DMS114 treated with DMSO at 0.1 percent for 48 hours (cell line): ENCODE results near the gene TAF1B.
A peak's percentile ranks its signal among the peaks of the same experiment; 100 is the strongest.

Experiments
- DNase-seq: peaks from one replicate; lab custom pipeline; 2025; ENCODE audit not compliant: unreplicated experiment; lab: John Stamatoyannopoulos, UW

The TAF1B gene

GRCh38 chr2:9843229-9844035, at the start of gene TAF1B:
Gene TAF1B, plus strand, starts transcription at chr2:9843474. Its CDS starts 68 bp downstream, at chr2:9843542.
- peak; percentile 93 for DNase-seq

- DNase-seq = no peak
These were observed 49.2 kb upstream of the TAF1B start for GRCh38 chr2:9793918-9794717.

DNA sequence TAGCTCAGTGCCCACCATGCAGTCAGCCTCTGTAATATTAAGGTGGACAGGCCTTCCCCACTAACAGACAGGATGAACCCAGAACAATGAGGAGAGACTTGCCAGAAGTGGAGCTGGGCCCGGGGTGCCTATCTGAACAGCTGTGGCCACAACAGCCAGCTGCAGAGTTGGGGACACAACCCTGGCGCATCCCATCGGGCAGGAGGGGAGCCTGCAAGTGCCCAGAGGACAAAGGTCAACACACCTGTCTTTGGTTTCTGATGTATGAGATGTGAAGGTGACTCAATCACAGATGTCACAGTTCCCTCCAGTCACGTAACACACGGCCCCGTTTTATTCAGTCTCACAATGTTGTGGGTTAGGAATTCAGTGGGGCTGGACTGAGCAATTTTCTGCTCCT, 48.2 kb upstream of the TAF1B start:
- DNase-seq = no peak

GRCh38 chr2:9796056-9797010, 46.9 kb upstream of the TAF1B start:
- no peak for DNase-seq

DNA sequence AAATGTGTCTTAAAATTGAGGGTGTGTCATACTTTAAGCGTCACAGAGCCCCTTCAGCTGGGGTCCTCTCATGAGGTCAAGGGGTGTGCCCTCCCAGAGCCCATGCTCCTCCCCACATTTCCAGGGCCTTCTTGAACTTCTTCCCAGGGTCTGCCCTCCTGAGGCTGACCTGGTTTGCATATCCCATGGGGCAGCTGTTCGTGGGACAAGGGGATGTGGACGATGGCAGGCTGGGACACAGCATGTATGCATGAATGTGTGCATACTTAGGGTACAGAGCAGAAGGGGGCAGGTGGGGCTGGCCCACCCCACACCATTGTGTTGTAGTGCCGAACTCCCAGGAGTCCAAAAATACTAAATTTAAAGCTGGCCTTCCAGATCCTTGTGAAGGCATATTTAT, 46.2 kb upstream of the TAF1B start:
- DNase-seq = no peak

DNA sequence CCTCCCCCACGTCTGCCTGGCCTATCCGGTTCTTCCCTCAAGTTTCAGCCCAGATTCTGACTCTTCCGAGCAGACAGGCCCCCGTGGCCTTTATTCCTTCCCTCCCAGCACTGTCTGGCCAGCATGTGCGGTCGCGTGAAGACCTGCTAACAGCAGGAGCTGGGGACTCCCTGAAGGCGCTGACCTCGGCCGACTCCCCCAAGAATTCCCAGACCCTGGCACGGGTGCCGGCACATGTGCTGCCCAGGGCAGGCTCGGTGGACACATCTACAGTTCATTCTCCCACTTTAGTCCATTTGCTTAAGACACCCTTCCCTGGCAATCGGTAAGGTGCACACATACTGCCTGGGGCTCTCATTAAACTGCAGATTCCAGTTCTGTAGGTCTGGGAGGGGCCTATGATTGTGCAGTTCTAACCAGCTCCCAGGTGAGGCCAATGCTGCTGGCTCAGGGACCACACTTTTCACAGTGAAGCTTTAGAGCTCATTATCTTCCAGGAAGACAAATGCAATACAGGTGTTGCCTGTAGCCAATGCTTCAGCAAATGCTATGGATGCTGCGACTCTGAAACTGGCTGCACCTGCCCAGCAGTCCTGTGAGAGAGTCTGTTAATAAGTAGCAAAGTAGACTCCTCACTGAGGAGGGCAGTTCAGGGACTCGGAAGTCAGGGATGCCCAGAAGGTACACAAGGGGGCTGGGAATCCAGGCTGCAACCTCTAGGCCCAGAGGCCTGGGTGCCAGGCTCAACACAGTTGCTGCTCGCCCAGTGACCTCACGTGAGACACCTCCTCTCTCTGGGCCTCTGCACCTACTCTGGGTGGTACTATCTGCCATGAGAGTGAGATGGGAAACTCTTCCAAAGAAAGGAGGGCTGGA, 45.4 kb upstream of the TAF1B start:
- DNase-seq = no peak

- no peak for DNase-seq
These were observed 44.2 kb upstream of the TAF1B start for GRCh38 chr2:9799011-9799596.

- DNase-seq = peak; percentile 56
These were observed 43.3 kb upstream of the TAF1B start for GRCh38 chr2:9799729-9800632.

DNA sequence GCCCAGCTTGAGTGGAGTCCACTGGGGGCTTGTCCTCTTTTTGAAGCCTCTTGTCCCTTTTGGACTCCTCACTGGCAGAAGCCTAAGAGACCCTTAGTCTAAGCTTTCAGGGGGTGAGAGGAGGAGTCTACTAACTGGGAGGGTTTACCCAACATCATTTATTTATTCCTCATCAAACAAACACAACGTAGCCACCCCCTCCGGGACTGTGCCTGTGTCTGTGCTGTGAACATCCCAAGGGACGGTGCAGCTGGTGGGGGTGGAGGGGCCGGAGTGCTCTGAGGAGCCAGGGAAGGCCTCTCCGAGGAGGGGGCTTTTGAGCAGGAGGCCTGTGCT, 42.7 kb upstream of the TAF1B start:
- DNase-seq = no peak

DNA sequence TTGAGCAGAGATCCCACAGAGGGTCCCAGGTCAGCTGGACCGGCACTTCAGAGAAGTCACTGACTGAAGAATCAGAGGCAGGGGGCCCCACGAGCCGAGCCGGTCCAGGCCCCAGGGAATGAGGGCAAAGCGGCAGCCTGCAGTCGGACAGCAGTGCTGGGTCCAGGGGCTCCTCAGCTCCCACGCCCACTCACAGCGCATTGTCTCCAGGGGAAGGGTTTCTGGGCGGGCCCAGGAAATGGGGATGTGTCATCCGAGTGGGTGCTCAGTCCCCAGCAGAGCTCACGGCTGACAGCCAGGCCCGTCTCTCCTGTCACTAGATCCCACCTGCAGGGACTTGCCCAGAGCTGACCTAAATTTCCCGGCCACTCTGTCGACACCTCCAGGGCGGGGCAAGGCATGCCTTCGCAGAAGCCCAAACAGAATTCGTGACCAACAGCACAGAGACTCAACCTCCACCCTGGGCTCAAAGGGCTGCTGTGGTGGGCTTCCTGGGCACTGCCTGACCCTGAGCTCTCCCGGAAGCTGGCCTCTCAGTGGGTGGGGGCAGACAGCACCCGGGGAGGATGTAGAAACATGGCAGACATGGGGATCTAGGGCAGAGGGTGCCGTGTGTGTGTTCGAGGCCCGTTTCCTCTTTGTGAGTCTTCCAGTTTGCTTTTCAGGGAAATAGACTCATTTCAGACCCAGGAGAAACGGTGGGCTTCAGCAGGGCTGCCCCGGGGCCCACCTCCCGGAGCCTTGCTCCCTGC, 42.1 kb upstream of the TAF1B start:
- no peak for DNase-seq

- no peak for DNase-seq
These were observed 40.7 kb upstream of the TAF1B start for GRCh38 chr2:9802576-9802993.

DNA sequence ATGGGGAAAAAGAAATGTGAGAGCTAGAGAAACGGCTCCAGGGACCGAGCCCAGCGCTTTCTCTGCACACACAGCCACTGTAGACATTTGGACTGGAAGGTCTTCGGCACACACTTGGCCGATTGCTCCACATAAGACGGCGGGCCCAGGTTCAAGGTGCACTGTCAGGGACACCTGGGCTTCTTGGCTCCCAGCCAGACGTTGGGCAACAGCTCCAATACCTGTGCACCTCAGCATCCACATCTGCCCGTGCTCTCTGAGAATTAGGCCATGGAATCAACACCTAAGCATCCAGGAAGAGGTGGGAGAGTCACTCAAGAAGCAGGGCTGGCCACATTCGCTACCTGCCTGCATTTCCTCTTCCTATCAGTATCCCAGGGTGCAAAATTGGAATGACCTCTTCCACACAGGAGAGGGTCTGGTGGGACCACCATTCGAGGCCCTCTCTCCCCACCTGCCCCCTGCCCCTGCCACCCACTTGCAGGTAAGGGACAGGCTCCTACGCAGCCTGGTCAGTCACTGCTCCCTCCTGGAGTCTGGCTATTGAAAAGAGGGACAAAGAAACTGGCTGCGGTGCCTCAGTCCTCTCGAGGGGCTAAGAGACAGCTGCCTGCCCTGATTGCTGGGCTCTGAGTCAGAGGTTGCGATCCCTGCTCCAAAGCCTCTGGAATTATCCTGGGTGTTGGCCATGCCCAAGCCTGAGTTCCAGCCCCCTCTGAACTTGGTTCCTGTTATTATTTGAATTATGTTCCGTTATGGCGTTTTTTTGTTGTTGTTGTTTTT, 40.1 kb upstream of the TAF1B start:
- no peak for DNase-seq

DNA sequence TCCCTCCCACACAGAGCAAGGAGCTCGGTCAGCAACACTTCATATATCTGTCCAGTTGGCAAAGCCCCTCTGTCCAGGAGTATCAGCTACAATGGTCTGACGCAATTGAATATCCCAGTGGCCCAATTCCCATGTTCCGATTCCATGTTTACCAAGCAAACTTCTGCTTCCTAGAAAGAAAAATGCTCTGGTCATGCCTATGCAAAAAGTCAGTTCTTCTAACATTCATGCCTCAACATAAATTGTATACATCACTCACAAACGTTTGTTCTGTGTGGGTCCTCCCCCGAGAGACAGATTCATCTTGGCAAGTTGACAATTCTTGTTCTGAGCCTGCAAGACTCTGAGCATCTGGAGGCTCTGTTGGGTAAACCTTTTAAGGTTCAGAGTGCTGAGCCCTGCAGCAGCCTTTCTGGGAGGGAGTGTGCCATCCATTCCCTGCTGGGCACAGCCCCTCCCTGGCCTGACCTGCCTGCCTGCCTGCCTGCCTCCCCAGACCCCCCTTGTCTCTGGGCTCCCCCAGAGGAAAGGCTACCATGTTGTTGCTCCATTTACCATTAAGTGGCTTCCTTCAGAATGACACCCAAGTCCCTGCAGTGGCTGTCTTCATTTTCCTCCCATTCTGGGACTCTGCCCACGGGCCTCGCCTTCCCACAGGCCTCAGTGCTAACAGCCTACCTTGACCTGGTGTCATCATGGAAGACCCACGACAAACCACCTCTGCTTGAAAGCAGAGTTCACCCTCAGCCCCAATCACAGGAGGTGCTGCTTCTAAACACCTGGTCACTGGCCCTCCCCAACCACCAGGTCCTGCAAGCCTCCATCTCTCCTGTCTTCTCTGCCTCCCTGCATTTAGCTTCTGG, 37.6 kb upstream of the TAF1B start:
- DNase-seq = no peak

DNA sequence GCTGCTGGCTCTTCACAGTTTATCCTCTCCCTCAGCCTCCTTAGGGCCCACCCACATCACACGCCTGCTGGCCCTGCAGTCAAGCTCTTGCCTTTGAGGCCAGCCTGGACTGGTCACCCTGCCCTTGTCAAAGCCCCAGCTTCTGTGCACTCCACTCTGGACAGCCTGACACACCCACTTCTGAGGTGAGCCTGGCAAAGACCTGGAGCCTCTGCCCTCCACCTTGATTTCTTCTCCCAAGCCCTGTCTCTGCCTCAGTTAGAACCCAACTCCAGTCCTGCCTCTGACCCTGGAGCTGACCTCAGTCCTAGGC, 37.0 kb upstream of the TAF1B start:
- DNase-seq = no peak

DNA sequence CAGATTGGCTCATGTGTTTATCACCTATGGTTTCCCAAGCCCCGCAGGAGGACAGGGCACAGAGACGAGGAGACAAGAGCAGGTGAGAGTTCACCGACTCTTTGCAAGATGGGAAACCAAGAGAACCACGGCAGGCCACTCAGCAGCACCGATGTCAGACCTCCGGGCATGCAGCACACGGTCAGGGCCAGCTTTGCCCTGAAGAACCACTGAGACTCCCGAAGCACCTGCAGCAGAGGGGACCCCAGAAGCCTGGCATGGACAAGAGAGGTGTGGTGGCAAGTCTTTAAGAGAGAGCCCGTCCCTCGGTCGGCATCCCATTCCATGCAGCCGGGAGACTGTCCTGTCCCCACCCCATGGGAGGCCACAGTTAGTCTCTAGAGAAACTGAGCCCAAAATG, 36.6 kb upstream of the TAF1B start:
- DNase-seq = no peak

- no peak for DNase-seq
These were observed 36.2 kb upstream of the TAF1B start for GRCh38 chr2:9807056-9807455.
